NCI-H146 treated with DMSO at 0.1 percent for 48 hours (cell line): Measurements from ENCODE around the gene KLHDC8A.
A peak's percentile ranks its signal among the peaks of the same experiment; 100 is the strongest.

Experiments
- DNase-seq: peaks from one replicate; lab custom pipeline; 2025; ENCODE audit not compliant: unreplicated experiment; lab: John Stamatoyannopoulos, UW

KLHDC8A gene

DNA sequence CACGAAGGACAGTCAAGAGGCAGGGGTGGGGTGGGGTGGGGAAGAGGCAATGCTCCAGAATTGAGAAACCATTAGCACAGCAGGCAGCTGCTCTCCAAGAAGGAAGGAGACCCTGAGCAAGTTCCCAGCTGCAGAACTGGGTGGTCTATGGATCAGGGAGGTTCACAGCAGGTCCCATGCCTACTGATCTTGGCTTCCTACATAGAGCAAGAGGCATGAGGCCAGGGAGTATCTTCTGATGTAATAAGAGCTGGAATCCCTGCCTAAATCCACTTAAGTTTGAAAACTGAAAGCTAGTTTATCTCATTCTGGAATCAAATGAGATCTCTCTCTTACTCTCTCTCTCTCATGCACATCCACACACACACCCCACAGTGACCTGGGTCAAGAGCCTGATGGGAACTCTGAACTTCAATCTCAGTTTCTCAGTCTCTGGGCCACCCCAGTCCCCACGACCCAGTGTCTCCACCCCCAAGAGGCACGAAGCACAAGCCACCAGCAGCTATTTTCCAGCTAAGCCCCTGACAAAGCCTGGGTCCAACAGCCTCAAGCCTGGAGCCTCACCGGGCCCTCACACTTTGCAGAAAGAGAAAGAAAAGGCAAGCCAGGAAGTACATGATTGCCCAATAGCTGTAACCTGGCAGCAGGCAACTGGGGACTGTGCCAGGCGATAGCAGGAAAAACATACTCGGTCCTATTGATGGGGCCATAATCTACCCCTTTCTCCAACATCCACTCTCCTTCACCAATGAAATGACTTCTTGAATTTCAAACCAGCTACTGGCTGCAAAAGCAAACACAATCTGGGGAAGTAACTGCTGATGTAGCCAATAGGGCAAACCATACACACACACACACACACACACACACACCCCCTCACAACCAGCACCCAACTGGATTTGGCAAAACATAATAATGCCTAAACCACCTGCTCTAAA is 37.4 kb downstream of the KLHDC8A start:
- no peak for DNase-seq

DNA sequence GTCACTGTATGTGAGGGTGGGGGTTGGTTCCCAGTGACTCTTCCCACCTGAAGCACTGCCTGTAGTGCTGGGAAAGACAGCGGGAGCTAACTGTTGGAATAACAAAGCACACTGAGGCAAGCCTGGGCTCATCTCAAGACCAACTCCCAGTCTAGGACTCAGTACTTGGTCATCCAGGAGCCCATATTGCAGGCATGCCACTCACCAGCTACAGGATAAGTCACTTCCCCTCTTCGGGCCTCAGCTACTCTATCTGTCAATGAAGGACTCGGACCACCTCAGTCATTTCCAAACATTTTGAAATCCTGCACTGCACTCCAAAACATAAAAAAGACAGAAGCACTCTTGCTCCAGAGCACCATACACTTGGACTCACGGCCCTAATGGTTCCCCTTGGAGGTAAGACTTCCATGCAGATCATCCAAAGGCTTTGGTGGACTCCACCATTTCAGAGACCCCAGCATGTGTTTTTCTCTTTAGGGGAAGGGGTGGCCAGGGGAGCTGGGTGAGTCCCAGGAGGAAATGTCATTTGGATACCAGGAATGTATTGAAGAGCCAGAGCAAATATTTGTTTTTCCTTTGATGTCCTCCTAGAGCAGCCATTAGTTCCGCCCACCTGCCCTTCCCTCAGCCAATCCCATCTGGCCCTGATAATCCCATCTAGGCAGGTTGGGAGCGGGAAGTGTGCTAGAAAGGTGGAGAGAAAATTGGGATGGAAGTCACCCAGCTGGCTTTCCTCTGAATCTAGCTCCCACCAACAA is 38.3 kb downstream of the KLHDC8A start:
- DNase-seq: peak; percentile 92

DNA sequence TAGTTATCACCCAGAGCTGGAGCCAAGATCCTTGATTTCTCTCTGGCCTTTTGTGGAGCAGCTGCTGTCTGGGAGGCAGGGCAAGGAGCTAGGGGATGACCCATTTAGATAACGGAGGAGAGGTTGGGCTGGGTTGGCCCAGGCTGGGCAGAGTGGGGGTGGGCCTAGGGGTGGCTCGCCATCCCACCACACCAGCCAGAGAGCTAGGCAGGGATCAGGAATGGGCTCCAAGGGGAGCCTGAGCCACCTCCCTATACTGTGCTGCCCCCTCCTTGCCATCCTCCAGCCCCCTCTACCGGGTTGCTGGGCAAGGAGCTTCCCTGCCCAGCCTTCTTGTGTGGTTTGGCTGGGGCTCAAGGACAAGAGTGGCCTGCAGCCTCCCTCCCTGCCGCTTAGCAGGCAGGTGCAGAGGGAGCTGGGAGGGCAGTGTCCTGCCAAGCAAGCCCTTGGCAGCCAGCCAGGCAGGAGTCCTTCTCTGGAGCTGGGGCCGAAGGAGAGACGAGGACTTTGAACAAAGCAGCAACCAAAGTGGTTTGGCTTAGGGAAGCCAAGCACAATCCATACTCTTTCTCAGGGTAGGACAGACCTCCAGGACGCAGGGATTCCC is 39.3 kb downstream of the KLHDC8A start:
- peak; percentile 84 for DNase-seq

DNA sequence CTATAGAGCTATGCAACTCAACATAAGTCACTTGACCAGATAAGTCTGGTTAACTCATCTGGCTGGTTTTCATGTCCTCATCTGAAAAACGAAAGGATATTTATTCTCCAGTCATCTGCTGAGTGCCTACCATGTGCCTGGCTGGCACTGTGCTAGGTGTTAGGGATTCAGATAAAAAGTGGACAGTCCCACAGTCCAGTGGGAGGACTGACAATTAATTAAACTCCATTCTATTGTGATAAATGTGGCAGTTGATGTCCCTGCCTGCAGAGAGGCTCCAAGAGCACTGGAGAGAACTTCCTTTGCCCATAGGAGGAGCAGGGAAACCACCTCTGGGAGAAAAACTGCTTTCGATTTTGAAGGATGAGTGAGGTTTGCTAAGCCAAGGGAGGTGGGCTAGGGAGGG is 40.6 kb downstream of the KLHDC8A start:
- DNase-seq: no peak

DNA sequence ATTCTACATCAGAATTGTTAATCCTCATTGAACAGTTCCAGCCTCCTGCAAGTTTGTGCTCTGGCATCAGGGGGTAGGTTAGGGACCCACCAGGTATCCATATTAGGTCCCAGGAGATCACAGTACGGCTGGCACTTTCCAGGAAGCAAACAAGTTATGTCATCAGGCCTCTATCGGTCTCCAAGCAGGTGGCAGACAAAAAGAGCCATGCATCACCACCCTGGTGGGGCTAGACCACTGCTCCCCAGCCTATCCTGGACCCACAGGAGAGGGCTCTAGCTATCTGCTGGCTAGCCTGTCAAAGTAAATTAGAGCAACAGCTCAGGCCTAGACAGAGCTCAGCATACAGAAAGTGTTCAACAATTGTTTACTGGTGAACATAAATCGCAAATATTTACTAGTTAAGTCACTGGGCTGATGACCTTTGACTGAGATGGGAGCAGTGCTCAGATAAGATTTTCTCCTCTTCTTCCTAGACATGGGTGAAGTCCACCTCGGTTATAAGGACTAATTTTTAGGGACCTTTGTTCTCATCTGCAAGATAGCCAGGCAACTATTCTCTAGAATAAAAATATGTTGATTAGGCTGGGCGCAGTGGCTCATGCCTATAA is 41.6 kb downstream of the KLHDC8A start:
- DNase-seq: no peak

DNA sequence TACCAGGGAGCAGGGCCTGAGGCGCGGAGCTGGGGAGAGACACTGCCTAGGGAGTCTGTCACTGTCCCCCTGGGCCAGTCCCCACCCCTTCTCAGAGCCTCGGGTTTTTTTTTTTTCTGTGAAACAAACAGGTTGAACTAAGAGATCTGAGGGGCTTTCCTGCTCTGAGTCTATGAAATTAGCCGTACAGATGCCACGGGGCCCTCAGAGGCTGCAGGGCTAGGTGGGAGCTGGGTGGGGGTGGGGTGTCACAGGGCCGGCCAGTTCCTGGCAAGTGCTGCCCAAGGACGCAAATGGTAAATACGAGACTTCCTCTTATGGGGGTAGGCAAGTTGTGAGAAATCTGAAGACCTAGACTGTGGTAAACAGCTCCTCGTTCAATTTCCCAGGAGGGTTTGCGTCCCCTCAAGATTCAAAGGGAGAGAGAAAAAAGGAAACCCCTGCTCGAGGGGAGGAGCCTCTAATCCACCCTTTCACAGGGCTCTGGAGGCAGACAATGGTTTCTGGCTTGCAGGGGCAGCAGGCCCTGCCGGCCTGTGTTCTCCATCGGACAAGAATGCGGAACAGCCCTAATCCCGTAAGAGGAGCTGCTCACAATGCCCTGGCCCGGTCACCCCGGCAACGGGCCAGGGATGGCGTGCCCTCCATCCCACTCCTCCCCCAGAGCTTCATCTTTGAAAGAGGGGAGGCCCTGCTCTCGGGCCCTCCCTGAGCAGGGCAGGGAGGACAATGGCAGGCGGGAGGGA is 43.0 kb downstream of the KLHDC8A start:
- DNase-seq: no peak

DNA sequence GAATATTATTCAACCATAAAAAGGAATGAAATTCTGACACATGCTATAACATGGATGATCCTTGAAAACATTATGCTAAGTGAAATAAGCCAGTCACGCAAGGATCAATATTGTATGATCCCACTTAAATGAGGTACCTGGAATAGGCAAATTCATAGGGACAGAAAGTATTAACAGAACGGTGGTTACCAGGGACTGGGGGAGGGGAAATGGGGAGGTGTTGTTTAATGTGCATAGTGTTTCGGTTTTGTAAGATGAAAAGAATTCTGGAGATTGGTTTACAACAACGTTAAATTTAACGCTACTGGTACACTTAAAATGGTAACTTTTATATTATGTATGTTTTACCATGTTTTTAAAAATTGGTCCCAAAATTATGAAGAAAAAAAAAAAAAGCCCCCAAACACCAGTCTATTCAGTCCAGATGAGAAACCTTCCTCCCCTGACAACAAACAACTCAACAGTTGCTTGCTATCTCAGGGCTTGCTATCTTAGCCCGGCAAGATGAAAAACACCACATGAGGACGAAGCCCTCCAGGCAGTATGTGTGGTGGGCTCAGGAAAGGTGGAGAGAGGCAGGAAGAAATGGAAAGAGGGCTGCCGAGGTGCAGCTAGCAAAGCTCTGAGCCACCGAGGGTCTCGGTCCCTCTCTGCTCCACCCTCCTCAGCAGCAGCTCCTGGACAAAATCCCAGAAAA is 43.7 kb downstream of the KLHDC8A start:
- no peak for DNase-seq

DNA sequence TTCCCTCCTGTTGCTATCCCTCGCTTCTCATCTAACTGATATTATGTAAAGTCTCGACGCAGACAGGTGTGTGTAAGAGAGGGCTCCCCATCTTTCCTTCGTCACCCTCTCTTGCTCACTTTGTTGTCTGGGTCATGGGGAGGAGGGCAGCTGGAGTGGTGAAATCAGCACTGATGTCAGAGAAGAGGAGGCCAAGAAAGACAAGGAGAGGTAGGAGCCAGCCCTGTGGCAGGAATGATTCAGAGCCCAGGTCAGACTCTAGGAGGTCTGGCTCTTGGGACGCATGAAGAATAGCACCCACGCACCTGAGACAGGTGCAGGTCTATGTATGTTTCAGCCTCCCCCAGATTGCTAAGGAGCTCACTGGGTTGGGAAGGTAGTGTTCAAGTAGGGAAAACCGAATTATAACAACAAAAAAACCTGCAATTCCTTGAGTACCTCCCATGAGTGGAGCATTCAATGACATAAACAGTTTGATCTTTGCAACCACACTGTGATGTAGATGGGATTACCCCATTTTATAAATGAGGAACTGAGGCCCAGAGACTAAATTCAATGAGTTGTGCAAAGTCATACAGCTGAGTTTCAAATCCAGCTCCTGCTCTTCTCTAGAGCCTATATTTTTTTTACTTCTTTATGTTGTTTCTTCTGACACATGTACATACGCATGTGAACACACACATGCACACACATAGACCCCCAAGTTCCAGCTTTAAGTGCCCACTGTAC is 45.6 kb downstream of the KLHDC8A start:
- no peak for DNase-seq

DNA sequence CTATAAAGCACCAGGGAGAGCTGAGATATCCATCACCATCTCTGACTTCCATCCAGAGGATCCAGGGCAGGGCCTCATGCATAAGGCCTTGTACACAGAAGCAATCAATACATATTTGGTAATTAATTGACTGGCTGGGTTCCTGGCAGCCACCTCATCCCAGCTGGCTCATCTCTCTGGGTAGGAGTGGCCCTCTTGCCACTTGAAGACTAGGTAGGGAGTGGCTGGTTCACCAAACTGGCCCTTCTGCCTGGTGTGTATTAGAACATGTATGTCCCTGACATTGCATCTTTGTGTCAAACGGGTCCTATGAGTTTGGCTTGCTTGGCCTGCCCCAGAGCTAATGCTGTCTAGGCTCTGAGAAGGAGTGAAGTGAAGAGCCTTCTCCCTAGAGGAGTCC is 47.0 kb downstream of the KLHDC8A start:
- DNase-seq: no peak

DNA sequence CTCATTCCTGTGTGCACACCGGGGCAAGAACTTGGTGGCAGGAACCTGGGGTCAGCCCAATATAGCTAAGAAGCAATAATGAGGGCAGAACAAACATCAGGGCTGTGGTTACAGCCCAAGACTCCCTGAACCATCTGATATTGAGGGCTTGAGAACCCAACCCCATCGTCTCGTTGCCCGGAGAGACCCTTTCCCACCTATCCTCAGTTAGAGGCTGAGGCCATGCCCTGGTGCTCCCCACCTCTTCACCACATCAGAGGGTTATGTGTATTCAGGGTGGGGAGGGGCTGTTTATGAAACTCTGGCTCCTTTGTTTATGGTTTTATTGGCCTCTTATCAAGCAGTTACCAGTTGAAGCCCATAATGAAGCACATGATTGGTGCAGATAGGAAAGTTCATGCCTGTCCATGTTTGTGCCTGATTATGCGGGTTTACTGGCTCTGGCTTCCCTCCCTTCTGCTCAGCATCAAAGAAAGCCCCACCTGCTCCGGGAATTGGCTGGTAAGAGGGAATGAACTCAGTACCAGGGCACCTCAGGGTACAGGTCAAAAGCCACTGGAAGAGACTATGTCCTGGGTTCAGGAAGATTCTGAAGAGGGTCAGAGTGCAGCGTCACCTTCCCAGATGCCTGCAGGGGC is 49.7 kb downstream of the KLHDC8A start:
- no peak for DNase-seq

DNA sequence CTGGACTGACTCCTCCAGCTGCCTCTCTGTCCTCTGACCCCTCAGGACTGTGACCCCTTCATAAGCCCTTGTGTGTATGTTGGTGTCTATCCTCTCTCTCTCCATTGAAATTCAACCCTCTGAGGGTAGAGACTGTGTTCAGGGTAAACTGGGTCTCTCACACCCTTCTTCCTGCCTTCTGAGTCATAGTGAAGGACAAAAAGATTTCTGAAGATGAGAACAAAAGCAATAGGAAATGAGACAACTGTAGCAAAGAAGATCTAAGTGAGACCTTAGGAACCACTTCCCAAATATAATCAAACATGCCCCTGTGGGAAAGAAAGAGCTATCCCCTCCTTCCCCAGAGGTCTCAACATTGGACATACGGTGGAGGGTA is 52.0 kb downstream of the KLHDC8A start:
- DNase-seq: no peak

DNA sequence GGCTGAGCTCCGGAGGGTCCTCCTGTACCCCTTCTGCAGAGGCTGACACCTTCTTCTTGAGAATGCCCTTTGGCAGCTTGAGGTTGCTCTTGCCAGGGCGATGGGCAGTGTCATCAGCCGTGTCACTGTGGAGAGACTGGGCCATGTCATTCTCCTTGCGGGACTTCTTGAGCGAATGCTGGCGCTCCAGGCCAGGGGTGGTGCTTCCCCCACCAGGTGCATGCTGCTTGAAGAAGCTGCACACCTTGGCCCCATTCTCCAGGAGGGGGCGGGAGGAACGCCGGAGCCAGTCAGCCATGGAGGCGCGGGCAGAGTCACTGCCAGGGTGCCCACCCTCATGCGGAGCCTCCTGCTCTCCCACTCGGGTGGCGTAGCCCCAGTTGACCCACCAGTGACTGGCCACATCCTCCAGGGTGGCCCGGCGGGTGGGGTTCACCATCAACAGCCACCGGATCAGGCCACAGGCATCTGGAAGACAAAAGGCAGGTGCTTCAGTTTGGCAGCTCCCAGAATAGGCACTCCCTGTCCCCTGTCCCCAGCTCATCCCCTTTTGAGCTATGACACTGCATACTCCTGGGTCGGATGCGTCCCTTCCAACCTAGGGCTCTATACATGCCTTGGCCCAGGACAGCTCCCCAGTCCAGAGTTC is 52.6 kb downstream of the KLHDC8A start:
- DNase-seq: no peak

DNA sequence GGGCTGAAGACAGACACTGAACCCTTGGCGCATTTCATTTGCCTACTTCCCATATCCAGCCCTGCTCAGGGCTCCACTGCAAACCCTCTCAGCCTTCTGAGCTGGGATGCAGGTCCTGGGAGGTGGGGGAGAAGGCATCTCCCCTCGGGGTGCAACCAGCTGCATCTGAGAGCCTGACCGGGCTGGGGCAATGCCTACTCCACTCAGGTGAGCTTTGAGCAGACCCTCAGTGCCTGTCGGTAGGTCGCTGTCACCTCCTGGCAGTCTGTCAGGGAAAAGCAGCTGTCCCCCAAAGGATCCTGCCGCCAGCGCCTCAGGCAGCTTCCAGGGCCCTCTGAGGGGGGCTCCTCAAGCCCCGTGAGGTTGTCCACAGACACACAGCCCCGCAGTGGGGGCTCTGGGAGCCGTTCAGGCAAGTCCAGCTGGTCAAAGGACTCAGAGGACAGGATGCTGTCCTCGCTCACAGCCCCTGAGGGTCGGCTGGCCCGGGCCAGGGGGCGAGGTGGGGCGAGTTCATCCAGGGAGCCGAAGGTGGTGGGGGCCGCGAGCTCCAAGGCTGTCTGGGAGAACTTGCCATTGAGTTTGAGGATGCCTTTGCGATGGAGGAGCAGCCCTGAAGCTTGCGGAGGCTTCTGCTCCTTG is 53.4 kb downstream of the KLHDC8A start:
- DNase-seq: no peak

DNA sequence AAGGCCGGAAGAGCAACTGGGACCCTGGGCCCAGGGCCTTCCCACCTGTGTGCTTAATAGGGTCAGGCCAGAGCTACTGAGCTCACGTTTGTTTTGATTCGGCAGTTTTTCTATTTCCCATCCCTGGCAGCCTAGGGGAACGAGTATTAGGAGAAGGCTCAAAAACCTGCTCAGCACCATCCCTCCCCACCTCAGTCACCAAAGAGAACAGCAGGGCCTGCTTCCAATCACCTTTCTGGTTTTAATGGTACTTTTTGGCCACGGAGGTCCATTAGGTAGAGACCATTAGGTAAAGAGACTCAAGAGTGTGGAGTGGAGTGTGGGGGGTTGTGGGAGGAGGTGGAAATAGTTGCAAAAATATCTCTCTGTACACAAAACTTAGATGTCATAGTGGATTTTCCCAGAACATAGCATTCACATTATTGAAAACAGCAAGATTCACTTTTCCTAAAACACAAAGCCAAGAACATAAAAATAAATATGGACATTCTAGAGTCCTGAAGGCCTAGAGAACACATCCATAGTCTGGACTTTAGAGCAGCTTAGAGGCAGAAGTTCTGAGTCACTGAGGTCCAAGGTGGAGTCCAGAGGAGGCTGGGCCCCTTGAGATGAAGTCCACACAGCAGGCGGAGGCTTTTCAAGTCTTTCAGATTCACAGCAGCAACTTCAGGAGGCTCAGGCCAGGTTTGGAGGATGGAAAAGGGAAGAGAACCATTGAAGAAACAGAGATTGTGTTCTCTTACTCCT is 54.7 kb downstream of the KLHDC8A start:
- no peak for DNase-seq

DNA sequence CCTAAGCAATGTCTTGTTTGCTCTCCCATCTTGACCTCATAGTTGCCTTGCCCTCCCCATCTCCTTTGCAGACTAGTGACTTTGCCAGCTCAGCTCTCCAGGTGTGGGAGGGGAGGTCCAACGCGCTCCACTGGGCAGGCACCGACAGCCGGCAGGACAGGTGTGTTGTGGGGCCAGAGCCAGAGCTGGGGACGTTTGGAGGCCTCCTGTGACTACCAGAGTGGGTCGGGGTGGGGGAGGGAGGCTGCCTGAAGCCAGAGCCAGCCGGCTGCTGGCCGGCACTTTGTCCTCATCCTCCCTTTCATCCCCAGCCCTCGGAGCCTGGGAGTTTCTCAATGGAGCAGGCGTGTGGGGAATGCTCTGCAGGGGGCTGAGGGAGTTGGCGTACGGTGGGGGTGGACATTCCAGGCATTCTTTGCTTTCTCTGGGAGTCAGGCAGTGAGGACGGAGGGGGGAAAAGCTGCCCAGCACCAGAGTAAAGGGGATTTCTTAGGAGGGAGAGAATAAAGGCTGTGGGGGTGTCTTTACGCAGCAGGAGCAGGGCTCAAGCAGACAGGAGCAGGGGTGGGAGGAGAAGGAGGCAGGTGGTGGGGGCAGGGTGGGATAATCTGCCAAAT is 55.4 kb downstream of the KLHDC8A start:
- DNase-seq: peak; percentile 44

DNA sequence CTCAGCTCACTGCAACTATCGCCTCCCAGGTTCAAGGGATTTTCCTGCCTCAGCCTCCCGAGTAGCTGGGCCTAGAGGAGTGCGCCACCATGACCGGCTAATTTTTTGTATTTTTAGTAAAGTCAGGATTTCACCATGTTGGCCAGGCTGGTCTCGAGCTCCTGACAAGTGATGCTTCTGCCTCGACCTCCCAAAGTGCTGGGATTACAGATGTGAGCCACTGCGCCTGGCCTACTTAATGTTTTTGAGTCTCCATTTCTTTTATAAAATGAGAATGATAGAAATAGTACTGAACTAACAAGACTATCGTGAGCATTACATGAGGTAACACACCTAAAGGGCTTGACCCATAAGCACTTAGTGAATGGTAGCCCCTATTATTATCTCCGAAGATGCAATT is 56.6 kb downstream of the KLHDC8A start:
- DNase-seq: no peak
